Mesenchymal stem cell (in vitro differentiated cells and primary cell): ENCODE results near the gene TRPC6.
A peak's percentile ranks its signal among the peaks of the same experiment; 100 is the strongest.
"Not testable (repeated sequence)": the region's sequence is repeated elsewhere in the genome, so short reads cannot be mapped to it uniquely, and the experiment has no call there.

Experiments
- DNase-seq: peaks from one replicate; pipeline ENCODE4 v3.0.0-alpha.2; 2013
- H2AFZ ChIP-seq: one replicate; pipeline ENCODE4 v1.6.1; 2013; ENCODE audit warnings: low read depth, mild to moderate bottlenecking, control low read depth, inconsistent platforms, low read length, moderate library complexity
- H2AK5ac ChIP-seq: 2 replicates; pipeline ENCODE4 v1.6.1; 2013; ENCODE audit warnings: low read length, moderate library complexity, mild to moderate bottlenecking, inconsistent platforms; ENCODE audit not compliant: severe bottlenecking
- H2BK120ac ChIP-seq: one replicate; pipeline ENCODE4 v1.6.1; 2013; ENCODE audit warnings: low read depth, mild to moderate bottlenecking, inconsistent platforms, low read length, moderate library complexity
- H2BK12ac ChIP-seq, 2 experiments: one replicate each; pipeline ENCODE4 v1.6.1; 2013; ENCODE audit warnings: inconsistent platforms in 2 of 2, low read length in 2 of 2, mild to moderate bottlenecking in 2 of 2, moderate library complexity in 2 of 2, control low read depth in 1 of 2
- H2BK15ac ChIP-seq: one replicate; pipeline ENCODE4 v1.6.1; 2013; ENCODE audit warnings: mild to moderate bottlenecking, low read depth, inconsistent platforms; ENCODE audit not compliant: poor library complexity, severe bottlenecking
- H2BK5ac ChIP-seq: 2 replicates; pipeline ENCODE4 v1.6.1; 2013; ENCODE audit warnings: low read depth, mild to moderate bottlenecking, low read length, control low read depth, inconsistent platforms; ENCODE audit not compliant: poor library complexity, severe bottlenecking
- H3K14ac ChIP-seq, 2 experiments: one replicate each; pipeline ENCODE4 v1.6.1; 2013; ENCODE audit warnings: inconsistent platforms in 2 of 2, low read length in 2 of 2, control low read depth in 1 of 2, mild to moderate bottlenecking in 1 of 2, moderate library complexity in 1 of 2
- H3K18ac ChIP-seq, 2 experiments: one replicate each; pipeline ENCODE4 v1.6.1; 2013; ENCODE audit warnings: inconsistent platforms in 2 of 2, low read length in 2 of 2, control low read depth in 1 of 2, low read depth in 1 of 2, mild to moderate bottlenecking in 1 of 2
- H3K23ac ChIP-seq, 2 experiments: one replicate each; pipeline ENCODE4 v1.6.1; 2013; ENCODE audit warnings: inconsistent platforms in 2 of 2, low read length in 2 of 2, mild to moderate bottlenecking in 2 of 2, moderate library complexity in 2 of 2, control low read depth in 1 of 2
- H3K27ac ChIP-seq: 2 replicates; pipeline ENCODE4 v1.5.1; 2013; ENCODE audit warnings: mild to moderate bottlenecking, moderate library complexity, low read length, control low read depth, inconsistent platforms; ENCODE audit not compliant: poor library complexity, severe bottlenecking
- H3K27me3 ChIP-seq, 2 experiments: 2 replicates each; pipeline versions ENCODE4 v1.6.1 to v1.7.0; 2013; ENCODE audit warnings: low read length in 2 of 2, mild to moderate bottlenecking in 2 of 2, moderate library complexity in 2 of 2, control low read depth in 1 of 2, inconsistent platforms in 1 of 2; ENCODE audit not compliant: control insufficient read depth in 1 of 2, insufficient read depth in 1 of 2
- H3K36me3 ChIP-seq, 2 experiments: 2 replicates each; pipeline versions ENCODE4 v1.6.1 to v1.7.0; 2013; ENCODE audit warnings: low read length in 2 of 2, control low read depth in 1 of 2, inconsistent platforms in 1 of 2, low read depth in 1 of 2, mild to moderate bottlenecking in 1 of 2; ENCODE audit not compliant: insufficient read depth in 2 of 2, control insufficient read depth in 1 of 2
- H3K4ac ChIP-seq, 2 experiments: one replicate each; pipeline ENCODE4 v1.6.1; 2013; ENCODE audit warnings: inconsistent platforms in 2 of 2, low read length in 2 of 2, mild to moderate bottlenecking in 2 of 2, moderate library complexity in 2 of 2, control low read depth in 1 of 2, low read depth in 1 of 2
- H3K4me1 ChIP-seq: 2 replicates; pipeline ENCODE4 v1.6.1; 2013; ENCODE audit warnings: low read depth, low read length, control low read depth; ENCODE audit not compliant: control insufficient read depth, insufficient read depth
- H3K4me2 ChIP-seq: 2 replicates; pipeline ENCODE4 v1.6.1; 2013; ENCODE audit warnings: low read length, mild to moderate bottlenecking, inconsistent platforms; ENCODE audit not compliant: poor library complexity, severe bottlenecking
- H3K4me3 ChIP-seq, 2 experiments: 2 replicates each; pipeline versions ENCODE4 v1.5.1 to v1.7.0; 2013; ENCODE audit warnings: low read length in 2 of 2, mild to moderate bottlenecking in 2 of 2, control low read depth in 1 of 2, low read depth in 1 of 2; ENCODE audit not compliant: insufficient read depth in 1 of 2
- H3K79me1 ChIP-seq: replicated peaks from 2 replicates; pipeline ENCODE4 v1.6.1; 2013; ENCODE audit warnings: mild to moderate bottlenecking, control low read depth, low read length, inconsistent platforms; ENCODE audit not compliant: poor library complexity, severe bottlenecking
- H3K9ac ChIP-seq: 2 replicates; pipeline ENCODE4 v1.7.0; 2013; ENCODE audit warnings: mild to moderate bottlenecking, low read length, moderate library complexity
- H3K9me3 ChIP-seq: 2 replicates; pipeline ENCODE4 v1.7.0; 2013; ENCODE audit warnings: mild to moderate bottlenecking, low read length; ENCODE audit not compliant: control insufficient read depth
- H4K8ac ChIP-seq: one replicate; pipeline ENCODE4 v1.6.1; 2013; ENCODE audit warnings: inconsistent platforms, mild to moderate bottlenecking, low read length, moderate library complexity
- H4K91ac ChIP-seq: one replicate; pipeline ENCODE4 v1.6.1; 2013; ENCODE audit warnings: mild to moderate bottlenecking, low read length, inconsistent platforms
- WGBS: methylation state at CpG from one replicate; pipeline ENCODE4 v1.1.7; 2013; ENCODE audit warnings: mixed read lengths; 5-methylcytosine and 5-hydroxymethylcytosine counted together

TRPC6 gene

DNA sequence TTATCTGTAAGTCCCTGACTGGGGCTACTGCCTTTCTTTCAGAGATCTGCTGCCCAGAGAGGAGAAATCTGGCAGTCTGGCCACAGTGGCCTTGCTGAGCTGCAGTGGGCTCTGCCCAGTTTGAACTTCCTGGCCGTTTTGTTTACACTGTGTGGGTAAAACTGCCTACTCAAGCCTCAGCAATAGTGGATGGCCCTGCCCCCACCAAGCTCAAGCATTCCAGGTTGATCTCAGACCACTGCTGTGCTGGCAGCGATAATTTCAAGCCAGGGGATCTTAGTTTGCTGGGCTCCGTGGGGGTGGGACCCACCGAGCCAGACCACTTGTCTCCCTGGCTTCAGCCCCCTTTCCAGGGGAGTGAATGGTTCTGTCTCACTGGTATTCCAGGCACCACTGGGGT is 117.5 kb downstream of the TRPC6 start:
- H3K9me3 ChIP-seq: no peaks in the 10 kb centered on the region
- no peaks in the 10 kb centered on the region for H3K27me3 ChIP-seq
- H2AFZ ChIP-seq: no peak overlapping the region
- H3K4me2 ChIP-seq: peak overlapping the region; percentile 35
- no peak overlapping the region for H2BK5ac ChIP-seq
- peak overlapping the region in 1 of 2 experiments; percentile 67 for H3K18ac ChIP-seq
- no peak overlapping the region for H2AK5ac ChIP-seq
- H3K27ac ChIP-seq: no peak overlapping the region
- H4K91ac ChIP-seq: no peak overlapping the region
- H3K9ac ChIP-seq: no peak overlapping the region
- H3K36me3 ChIP-seq: no peaks in the 10 kb centered on the region
- no peaks in the 10 kb centered on the region for H3K79me1 ChIP-seq
- no peak overlapping the region for H3K23ac ChIP-seq
- no peak overlapping the region for H2BK120ac ChIP-seq
- peaks cover 5% of the 10 kb centered on the region for H3K4me1 ChIP-seq
- no peak overlapping the region for H2BK12ac ChIP-seq
- DNase-seq: no peak
- H3K4ac ChIP-seq: peak overlapping the region in 1 of 2 experiments; percentile 8
- H2BK15ac ChIP-seq: no peak overlapping the region
- no peak overlapping the region for H3K14ac ChIP-seq
- H3K4me3 ChIP-seq: no peak overlapping the region
- 27% methylated on average over 4 of the region's 4 CpGs for WGBS
- H4K8ac ChIP-seq: no peak overlapping the region

DNA sequence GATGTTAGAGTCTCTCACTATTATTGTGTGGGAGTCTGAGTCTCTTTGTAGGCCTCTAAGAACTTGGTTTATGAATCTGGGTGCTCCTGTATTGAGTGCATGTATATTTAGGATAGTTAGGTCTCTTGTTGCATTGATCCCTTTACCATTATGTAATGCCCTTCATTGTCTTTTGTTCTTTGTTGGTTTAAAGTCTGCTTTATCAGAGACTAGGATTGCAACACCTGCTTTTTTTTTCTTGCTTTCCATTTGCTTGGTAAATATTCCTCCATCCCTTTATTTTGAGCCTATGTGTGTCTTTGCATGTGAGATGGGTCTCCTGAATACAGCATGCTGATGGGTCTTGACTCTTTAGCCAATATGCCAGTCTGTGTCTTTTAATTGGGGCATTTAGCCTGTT is 119.4 kb downstream of the TRPC6 start:
- H3K9ac ChIP-seq, H3K79me1 ChIP-seq, H2BK15ac ChIP-seq, H3K18ac ChIP-seq, H2BK120ac ChIP-seq, H3K27me3 ChIP-seq, H3K4ac ChIP-seq, H3K36me3 ChIP-seq, H3K4me3 ChIP-seq, H3K27ac ChIP-seq, H3K4me2 ChIP-seq, H2BK5ac ChIP-seq, H4K91ac ChIP-seq, H2BK12ac ChIP-seq, DNase-seq, H3K23ac ChIP-seq, H2AFZ ChIP-seq, H3K4me1 ChIP-seq, H3K9me3 ChIP-seq, H4K8ac ChIP-seq, H3K14ac ChIP-seq, H2AK5ac ChIP-seq: not testable (repeated sequence)

DNA sequence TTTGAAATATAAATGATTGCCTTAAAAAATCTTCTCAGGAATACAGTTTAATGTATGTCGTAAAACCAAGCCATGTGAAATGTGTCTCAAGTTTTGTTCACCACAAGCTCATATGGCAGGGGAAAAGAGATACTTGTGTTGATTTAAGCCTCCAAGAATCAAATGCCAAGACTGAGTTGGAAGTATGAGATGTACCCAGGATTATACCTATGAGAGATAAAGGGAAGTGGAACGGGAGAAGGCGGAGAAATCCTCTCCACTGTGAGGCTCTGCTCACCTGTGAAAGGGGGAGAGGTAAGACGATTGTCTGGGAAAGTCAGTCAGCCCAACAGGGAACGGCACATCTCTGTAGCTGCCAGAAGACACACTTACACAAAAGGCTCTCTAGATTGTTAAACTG is 124.8 kb downstream of the TRPC6 start:
- Histone ChIP-seq H3K27me3 (no peaks in the 10 kb centered on the region), H2AFZ (no peak overlapping the region), H3K23ac (no peak overlapping the region), H2BK5ac (no peak overlapping the region), H2BK12ac (no peak overlapping the region), H3K18ac (no peak overlapping the region), H2BK15ac (no peak overlapping the region), H3K36me3 (no peaks in the 10 kb centered on the region), H4K8ac (no peak overlapping the region), H3K4ac (no peak overlapping the region), H2BK120ac (no peak overlapping the region), H3K9me3 (peaks cover 7% of the 10 kb centered on the region), H2AK5ac (no peak overlapping the region), H3K4me2 (no peak overlapping the region), H3K14ac (no peak overlapping the region), H4K91ac (no peak overlapping the region), H3K79me1 (no peaks in the 10 kb centered on the region), H3K9ac (no peak overlapping the region), H3K4me1 (no peaks in the 10 kb centered on the region), H3K4me3 (no peak overlapping the region), H3K27ac (no peak overlapping the region)
- 84% methylated on average over 4 of the region's 5 CpGs for WGBS
- no peak for DNase-seq

DNA sequence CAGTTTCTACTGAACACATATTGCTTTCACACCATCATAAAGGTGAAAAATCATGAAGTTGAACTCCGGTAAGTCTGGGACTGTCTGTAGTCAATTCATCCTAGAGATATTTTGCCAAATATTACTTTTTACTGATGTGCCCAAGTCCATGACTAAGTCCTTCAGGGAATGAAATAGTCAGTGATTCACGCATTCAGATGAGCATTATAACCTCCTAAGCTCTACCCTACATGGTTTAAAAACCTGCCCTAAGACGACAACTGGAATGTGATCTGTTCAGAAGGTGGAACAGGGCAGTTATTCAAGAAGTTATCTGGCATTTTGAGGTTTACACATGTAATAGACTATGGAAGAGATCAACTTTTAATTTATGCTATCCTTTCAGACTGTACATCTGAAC is 125.6 kb downstream of the TRPC6 start:
- H3K14ac ChIP-seq: no peak overlapping the region
- no peak overlapping the region for H2BK120ac ChIP-seq
- no peak overlapping the region for H3K27ac ChIP-seq
- WGBS: 100% methylated on average over 1 of the region's 3 CpGs
- H2BK5ac ChIP-seq: no peak overlapping the region
- no peaks in the 10 kb centered on the region for H3K36me3 ChIP-seq
- H2BK15ac ChIP-seq: no peak overlapping the region
- no peak overlapping the region for H3K9ac ChIP-seq
- no peaks in the 10 kb centered on the region for H3K27me3 ChIP-seq
- no peak overlapping the region for H4K8ac ChIP-seq
- H3K4ac ChIP-seq: no peak overlapping the region
- DNase-seq: no peak
- no peaks in the 10 kb centered on the region for H3K79me1 ChIP-seq
- H3K4me3 ChIP-seq: no peak overlapping the region
- no peak overlapping the region for H3K18ac ChIP-seq
- no peak overlapping the region for H4K91ac ChIP-seq
- no peak overlapping the region for H2AFZ ChIP-seq
- H3K4me2 ChIP-seq: no peak overlapping the region
- H3K4me1 ChIP-seq: peaks cover 2% of the 10 kb centered on the region
- no peak overlapping the region for H2AK5ac ChIP-seq
- no peak overlapping the region for H2BK12ac ChIP-seq
- peaks cover 7% of the 10 kb centered on the region for H3K9me3 ChIP-seq
- no peak overlapping the region for H3K23ac ChIP-seq
